Stimulated activated naive CD4-positive, alpha-beta T cell treated with Interleukin-2 at 50 U/mL for 16 hours (primary cell): Measurements from ENCODE around the gene GFAP.

Experiments
- DNase-seq: peaks from one replicate; lab custom pipeline; 2025; lab: John Stamatoyannopoulos, UW

Gene GFAP

DNA sequence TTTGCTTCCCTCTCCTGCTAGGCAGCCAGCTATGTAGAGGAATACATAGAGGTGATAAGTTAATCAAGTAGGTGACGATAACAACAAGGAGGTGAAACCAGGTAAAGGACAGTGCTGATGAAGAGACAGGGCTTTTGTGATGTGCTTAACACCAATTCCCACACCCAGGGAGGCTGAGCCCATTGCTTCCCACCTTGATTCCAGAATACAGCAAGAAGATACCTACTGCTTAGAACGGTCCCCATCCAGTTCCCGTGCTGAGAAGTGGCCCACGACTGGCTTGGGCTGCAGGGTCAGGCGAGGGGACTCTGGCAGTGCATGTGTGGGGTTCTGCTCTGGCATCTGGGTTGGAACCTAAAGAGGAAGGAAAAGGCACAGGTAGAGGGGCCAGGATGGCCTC lies 16.1 kb upstream of the GFAP start:
- no peak for DNase-seq

DNA sequence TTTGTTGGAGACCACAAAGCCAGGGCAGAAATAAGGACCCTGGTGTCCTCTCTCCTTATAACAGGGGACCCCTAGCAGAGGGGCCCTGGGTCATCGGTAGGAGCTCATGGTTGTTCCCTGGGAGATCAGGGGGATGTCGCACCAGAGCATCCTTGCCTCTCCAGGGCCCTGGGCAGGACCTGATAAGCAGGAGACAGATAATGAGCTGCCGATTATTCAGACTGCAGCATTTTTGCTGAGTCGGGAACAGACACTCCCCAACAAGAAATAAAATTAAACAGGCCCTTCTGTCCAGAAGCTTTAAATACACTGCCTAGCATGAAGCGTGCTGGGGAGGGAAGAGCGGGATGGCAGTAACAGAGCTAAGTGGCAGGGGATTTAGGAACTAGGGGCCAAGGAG lies 15.4 kb upstream of the GFAP start:
- DNase-seq: no peak

DNA sequence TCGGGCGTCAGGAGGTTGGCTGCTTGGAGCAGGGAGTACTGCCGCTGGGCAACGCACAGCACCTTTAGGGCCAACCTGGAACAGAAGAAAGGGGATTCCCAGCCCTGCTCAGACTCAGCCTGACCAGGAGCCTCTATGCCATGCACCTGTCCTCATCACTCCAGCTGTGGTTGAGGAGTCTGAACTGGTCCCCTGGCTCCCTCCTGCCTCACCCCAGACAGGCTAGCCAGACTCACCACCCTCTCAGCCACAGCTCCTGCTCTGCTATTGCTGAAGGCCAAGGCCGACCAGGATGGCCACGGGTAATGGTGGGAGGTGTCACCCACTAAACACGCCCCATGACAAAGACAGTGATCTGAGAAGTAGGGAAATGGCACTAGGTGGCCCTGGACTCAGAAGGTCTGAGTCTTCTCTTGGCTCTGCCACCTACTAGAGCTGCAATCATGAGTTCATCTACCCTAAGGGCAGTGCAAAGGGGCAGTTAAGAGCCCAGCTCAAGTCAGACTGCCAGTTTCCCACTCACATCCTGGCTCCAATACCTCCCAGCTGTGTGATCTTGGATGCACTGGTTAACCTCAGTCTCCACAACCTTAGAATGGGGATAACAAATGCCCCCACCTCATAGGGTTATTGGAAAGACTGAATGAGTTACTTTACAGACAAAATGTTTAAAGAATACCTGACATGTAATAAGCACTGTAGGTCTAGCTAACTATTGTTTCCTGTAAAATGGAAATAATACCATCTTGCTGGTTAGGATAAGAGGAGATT lies 13.8 kb upstream of the GFAP start:
- no peak for DNase-seq

DNA sequence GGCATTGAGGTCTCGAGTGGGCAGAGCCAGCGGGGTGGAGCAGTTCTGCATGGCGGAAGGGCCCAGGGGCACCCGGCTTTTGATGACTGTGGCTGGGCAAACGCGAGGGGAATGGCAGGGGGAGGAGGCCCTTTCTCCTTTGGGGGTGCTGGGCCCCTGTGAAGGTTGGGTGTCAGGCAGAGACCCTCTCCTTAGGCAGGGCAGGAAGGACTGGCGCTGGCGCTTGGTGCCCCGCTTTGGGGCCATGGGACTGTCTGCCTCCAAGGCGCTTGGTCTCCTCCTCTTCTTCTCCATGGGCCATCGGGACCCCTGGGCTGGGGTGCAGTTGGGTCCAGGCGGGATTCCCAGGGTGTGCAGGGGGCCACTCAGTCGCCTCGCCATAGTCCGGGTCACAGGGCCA lies 12.8 kb upstream of the GFAP start:
- DNase-seq: no peak

DNA sequence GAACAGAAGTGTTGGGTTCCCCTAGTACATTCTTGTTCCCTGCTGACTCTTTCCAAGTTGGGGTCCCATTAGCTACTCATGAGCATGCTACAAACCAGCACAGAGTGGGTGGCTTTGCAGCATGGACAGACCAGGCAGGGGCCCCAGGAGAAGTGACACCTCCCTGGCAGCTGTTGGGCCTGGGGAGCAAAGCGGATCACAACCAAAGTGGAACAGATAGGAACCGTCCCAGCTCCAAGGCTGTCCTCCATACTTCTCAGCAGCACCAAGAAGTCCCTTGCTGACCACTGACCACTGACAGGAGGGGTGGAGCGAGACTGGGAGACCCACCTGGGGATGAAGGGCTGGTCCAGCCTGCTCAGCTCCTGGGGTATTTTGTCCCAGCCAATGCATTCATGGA lies 12.4 kb upstream of the GFAP start:
- no peak for DNase-seq

DNA sequence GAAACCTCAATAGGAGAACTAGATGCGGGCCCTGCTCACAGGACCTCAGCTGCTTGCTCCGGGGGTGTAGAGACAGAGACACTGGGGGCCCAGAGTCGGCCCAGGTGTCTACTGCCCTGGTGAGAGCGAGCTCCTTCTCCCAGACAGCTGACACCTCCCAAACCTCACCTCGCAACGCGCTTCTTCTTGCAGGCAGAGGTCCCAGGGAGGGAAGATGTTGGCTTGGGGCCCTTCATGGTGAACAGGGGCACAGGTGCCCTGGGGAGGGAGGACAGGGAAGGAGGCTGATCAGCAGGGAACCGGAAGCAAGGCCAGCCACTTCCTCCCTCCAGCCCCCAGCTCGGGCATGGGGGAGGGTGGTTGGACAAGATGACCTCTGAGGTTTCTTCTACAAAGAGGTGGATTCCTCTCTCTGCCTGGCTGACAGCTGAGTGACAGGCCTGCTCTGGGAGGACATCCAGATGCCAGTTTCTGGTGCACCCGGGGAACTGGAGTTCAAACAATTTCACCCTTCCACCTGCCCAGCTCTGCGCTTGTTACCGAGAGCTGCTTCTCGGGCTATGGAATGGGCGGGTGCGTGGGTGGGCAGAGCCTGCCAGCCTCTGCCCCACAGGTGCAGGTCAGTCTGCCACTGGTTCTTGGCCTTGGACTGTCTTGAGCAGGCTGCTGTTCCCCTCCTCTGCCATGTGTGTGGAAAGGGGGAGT lies 11.7 kb upstream of the GFAP start:
- no peak for DNase-seq

DNA sequence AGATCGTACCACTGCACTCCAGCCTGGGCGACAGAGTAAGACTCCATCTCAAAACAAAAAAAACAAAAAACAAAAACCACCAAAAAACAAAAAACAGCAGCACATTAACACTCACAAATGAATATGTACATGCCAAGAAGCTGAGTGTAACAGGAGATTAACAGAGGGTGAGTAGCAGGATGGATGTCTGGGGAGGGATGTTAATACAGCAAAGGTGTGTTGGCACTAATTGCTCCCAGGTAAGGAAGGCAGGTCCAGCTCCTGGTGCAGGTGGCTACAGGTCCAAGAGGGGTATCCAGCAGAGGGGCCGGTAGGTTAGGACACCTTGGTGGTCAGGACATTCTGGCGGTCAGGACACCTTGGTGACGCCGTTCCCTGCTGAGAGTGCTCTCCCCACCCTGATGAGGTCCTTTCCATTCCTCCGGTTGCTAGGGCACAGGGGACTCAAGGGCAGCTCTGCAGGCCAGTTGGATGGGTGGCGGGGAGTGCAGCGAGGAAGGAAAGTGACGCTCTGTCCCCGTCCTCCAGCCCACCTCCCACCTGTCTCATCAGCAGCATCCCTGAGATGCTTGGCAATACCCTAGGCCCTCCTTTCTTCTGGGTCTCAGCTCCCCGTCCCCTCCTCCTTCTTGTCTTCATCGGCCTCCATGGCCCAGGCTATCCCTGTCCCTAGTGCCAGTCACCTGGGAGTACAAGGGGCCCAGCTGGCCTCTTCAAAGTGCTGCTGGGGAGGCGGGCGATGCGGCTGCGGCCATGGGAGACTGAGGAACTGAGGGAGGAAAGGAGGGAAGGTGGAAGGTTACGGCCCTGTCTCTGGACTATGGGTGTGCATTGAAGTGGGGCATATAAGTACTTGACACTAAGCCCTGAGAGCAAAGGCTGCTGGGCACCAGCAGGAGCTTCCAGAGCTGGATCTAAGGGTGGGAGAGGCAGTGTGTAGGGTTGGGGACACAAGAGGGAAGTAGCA lies 10.7 kb upstream of the GFAP start:
- no peak for DNase-seq

DNA sequence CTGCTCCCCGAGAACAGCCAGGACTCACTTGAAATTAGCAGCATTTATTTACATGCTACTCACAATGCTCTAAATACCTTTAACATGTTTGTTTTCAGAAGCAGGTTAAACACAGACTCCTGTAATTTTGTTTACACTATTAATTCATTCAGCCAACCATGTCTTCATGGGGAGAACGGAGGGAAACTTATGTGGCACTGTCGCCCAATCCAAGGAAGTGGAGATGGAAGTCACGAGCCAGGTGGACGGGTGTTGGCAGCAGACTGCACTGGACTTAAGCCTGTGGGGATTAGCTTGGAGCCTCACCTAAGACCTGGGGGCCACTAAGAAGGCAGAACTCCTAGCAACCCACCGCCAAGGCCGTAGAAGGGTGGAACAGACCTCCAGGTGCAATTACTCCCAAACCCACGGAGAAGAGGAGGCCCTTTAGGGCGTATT lies 8.8 kb upstream of the GFAP start:
- DNase-seq: no peak

DNA sequence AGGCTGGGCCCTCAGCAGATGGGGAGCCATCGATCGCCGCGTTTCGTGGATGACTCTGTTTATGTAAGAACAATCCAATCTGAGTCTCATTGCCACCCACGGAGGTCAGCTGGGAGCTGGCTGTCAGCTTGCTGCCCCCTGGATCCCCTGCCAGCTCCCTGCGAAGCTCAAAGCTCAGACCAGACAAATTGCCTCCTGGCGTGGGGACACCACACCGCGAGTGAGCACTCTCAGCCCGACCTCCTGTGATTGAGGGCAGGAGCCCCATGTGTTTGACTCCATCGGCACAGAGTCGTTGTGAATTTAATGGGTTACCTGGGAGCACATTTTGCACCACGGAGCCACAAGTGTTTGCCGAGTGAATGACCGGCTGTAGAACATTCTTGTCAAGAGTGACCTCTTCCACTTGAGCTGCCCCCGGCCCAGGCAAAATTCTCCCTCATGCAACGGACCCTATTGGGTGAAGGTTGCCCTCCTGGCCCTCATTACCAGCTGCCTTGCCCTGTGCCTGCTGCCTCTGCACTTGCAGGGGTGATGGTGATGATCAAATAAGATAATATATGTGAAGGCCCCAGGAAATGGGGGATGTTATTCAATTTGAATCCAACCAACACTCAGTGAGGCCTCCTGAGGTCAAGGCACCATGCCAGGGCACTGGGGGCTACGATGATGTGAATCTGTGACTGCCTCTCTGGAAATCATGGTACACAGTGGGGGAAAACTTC lies 7.6 kb upstream of the GFAP start:
- no peak for DNase-seq

DNA sequence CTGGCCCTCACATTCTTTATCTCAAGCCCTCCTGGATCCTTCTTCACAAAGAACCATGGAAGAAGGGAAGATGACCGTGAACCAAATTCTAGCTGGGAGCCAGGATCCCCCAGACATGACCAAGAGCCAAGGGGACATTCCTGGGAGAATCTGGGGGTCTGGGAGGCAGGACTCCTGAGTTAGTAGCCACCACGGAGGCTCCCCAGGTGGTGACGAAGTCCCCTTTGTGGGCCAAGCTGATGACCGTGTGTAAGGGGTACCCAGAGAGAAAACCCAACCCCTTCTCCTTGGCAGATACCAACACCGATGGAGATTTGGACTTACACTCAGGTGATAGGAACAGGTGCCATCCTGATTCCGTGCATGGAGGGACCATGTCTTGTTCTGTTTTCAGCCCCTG lies 6.8 kb upstream of the GFAP start:
- no peak for DNase-seq

DNA sequence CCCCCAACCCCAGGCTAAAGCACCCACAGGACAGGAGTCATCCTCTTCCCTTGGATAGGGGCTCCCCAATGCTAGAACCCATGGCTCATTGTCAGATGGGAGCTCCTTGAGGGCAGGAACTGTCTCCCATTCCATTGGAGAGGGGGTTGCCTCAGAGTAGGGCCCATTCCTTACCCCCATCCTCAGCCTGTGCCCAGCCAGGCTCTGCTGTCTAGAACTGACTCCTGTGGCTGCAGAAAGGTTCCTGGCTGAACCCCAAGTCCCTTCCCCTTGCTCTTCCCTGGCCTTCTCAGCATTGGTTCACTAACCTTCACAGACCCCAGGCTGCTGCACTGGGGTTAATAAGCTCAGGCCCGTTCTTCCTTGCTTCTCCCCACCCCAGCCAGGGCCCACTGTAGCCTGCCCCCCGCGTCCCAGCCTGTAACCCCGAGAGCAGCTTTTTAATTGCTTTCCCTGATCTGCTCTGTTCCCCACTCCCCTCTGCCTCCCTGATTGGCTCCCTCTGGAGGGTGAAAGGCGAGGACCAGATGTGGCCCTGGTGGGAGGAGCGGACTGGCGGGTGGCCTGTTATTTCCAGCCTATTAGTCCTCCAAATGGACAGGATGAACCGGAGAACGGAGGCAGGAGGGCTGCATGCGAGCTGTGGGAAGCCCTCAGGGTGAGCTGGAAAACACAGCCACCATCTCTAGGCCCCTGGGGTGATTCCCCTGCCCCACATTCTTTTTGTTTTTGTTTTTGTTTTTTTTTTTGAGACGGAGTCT lies 6.0 kb upstream of the GFAP start:
- no peak for DNase-seq

DNA sequence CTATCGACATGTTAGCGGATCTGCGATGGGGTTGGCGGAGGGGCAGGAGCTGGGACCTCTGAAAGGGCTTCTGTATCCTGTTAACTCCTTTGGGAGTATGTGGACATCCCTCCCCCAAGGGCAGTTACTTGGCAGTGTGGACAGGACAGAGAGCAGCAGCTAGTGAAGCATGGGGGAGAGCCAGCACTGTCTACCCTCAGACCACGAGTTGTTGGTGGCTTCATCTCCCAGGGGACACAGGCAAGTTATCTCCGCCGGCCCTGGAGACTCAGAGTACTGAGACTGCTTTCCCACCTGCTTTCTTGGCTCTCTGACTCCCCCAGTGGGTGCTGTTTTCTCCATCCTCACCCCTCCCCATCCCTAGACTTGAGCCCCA lies 5.3 kb upstream of the GFAP start:
- no peak for DNase-seq

DNA sequence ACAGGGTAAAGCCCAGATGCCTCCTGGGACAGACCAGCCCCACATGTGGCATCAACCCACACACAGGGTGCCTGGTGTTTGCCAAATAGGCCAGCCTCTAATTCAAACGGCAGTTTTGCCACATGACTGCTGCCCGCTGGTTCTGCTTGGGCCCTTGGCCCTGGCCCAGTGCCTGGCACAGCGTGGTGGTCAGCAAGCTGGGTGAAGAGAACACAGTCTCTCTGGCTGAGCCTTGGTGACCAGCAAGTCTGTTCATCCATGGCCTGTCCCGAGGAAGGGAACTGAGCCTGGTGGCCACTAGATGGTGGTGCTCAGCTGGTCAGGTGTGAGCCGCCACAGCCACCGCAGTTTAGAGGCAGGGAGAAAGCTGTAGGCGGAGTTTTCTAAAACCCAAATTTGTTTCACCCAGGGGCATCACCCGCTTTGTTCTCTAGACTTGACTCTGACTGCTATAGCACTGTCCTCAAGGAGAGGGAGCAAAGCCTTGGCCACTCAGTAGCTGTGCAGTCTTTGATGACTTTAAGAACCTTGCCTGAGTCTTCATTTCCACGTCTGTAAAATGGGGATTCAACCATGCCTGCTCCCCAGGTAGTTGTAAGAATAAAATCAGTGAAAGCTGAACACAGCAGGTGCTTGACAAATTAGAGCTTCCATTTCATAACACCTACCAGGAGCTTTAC lies 4.7 kb upstream of the GFAP start:
- DNase-seq: peak; percentile 35

DNA sequence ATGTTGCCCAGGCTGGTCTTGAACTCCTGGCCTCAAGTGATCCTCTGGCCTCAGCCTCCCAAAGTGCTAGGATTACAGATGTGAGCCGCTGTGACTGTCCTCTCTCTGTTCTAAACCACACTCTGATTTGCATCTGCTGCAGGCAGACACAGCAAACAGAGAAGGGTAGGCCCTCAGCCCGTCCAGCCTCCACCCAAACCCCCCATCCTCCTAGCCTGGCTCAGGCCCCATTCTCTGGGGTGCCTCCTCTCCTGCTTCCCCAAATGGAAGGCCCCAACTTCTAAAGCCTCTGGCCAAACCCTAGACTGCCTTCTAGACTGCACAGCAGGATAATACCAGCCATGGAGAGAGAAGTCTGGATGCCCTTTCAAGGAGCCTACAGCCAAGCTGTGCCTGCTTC lies 4.1 kb upstream of the GFAP start:
- DNase-seq: no peak

DNA sequence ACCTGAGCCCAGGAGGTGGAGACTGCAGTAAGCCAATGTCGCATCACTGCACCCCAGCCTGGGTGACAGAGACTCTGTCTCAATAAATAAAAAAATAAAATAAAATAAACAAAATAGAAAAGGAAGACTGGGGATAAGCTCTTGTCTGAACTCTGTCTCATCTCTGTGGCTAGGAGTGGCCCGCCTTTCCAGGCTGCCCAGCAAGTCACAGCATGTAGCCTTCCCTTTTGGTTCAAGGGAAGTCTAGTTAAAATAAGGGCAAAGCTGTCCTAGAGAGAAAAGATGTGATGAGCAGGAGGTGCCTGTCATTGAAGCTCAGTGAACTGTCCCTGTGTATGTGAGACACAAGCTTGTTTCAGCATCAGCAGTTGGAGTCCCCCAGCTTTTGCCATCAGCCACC lies 2.7 kb upstream of the GFAP start:
- DNase-seq: no peak

DNA sequence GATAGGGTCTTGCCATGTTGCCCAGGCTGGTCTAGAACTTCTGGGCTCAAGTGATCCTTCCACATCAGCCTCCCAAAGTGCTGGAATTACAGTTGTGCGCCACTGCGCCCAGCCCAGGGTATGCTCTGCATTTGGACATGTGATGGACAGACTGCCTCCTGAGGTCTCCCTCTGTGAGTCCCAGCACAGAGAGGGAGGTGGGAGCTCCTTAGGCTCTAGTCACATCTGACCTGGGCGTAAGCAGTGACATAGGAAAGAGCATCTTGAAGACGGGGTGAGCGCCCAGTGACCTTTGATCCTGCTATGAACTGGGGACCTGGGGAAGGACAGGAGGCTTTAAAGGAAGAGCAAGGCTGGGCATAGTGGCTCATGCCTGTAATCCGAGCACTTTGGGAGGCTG lies 2.2 kb upstream of the GFAP start:
- no peak for DNase-seq

DNA sequence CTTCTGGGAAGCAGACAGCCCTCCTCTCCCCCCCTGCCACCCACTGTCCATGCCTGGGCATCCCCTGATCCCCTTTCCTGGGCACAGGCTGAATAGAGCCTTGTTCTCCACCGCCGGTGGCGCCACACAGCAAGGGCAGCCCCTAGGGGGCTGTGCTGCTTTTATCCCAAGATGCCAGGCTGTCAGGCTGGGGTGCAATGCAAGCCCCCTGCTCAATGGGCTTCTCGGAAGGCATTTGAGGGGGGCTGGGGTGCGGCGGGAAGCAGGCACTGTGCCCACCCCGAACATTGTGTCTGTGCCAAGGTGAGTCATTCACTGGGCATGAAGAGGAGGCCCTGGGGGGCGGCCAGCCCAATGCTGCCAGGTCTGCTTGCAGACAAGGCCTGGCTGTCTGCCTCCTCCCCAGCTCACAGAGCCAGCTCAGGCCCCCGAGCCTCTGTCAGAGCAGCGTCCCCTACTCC lies 1.5 kb upstream of the GFAP start:
- DNase-seq: no peak

DNA sequence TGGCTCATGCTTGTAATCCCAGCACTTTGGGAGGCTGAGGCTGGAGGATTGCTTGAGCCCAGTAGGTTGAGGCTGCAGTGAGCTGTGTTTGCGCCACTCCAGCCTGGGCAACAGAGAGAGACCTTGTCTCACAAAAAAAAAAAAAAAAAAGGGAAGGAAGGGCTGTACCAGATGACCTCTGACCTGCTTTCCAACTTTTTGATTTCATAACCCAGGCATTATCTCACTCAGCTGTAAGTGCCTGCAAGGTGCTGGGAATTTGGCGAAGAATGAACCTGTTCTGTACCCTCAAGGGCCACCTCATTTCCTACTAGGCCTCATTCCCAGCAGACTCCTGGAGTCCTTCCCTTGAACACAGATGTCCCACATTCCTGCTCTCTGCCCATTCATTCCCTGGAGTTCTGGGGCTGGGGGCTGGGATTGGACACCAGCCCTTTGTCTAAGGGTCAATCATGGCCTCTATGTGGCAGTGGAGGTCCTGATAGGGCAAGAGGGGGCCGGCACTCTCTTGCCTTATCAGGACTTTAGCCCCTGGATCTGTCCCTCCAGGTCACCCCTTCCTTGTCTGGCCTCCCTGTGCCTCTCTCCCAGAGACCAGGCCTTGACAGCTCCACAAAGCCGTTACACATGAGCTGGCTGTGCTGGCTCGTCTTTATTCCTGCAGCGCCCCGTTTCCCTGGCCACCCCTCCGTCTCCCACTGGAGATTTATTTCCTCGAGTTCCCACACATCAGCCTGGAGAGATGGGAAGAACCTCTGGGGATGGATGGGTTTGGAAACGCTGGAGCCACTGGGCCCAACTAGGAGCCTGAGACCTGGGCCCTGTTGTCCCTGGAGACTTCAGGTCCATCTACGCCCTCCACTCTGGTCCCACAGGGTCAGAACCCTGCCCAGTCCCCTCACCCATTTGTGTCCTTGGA lies 821 bp upstream of the GFAP start:
- DNase-seq: no peak

DNA sequence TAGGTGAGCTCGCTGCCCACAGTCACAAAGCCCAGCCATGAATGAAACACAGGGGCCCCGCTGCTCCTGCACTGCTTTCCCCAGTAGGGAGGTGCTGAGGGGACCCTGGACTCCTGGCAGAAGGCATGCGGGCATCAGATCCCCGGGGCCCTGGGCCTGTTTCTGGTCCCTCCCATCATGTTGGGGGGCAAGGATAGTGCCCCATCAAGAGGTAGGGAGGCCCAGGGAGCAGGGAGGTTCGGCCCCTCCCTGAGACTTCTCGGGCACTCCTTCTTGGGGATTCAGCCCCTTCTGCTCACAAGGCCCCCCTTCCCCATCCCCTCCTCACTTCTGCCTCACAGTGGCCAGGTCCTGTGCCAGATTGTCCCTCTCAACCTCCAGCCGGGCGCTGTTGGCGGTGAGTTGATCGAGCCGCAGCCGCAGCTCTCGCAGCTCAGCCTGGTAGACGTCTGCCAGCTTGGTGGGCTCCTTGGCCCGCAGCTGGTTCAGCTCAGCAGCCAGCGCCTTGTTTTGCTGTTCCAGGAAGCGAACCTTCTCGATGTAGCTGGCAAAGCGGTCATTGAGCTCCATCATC lies 515 bp downstream of the GFAP start:
- DNase-seq: no peak
